NCI-H82 treated with DMSO at 0.1 percent for 48 hours (cell line): ENCODE results near the gene RIBC1.
"Not testable (repeated sequence)": the region's sequence is repeated elsewhere in the genome, so short reads cannot be mapped to it uniquely, and the experiment has no call there.

ENCODE experiments used
- DNase-seq: peaks from one replicate; lab custom pipeline; 2025; ENCODE audit not compliant: unreplicated experiment; lab: John Stamatoyannopoulos, UW

RIBC1 gene

GRCh38 chrX:53422861-53423306 lies at the start of gene RIBC1:
TSS of gene RIBC1 (plus strand) at chrX:53422873. CDS start at chrX:53426277, 3,404 bp downstream.
- no peak for DNase-seq

- no peak for DNase-seq
Observed at GRCh38 chrX:53373307-53373706, 49.4 kb upstream of the RIBC1 start.

- DNase-seq = no peak
Observed at GRCh38 chrX:53374222-53374820, 48.4 kb upstream of the RIBC1 start.

- no peak for DNase-seq
Observed at GRCh38 chrX:53374923-53375322, 47.8 kb upstream of the RIBC1 start.

- DNase-seq = no peak
Observed at GRCh38 chrX:53376888-53377287, 45.8 kb upstream of the RIBC1 start.

- no peak for DNase-seq
Observed at GRCh38 chrX:53377464-53377863, 45.2 kb upstream of the RIBC1 start.

GRCh38 chrX:53379008-53379710 lies 43.5 kb upstream of the RIBC1 start:
- DNase-seq = no peak

GRCh38 chrX:53379747-53380146 lies 42.9 kb upstream of the RIBC1 start:
- DNase-seq = no peak

- DNase-seq = no peak
Observed at GRCh38 chrX:53383376-53384076, 39.1 kb upstream of the RIBC1 start.

GRCh38 chrX:53395605-53396298 lies 26.9 kb upstream of the RIBC1 start:
- DNase-seq = no peak

GRCh38 chrX:53398216-53398615 lies 24.5 kb upstream of the RIBC1 start:
- DNase-seq = no peak

- no peak for DNase-seq
Observed at GRCh38 chrX:53403535-53403934, 19.1 kb upstream of the RIBC1 start.

GRCh38 chrX:53412446-53412845 lies 10.2 kb upstream of the RIBC1 start:
- DNase-seq = no peak

GRCh38 chrX:53420351-53420750 lies 2.3 kb upstream of the RIBC1 start:
- not testable (repeated sequence) for DNase-seq

GRCh38 chrX:53421125-53421524 lies 1.5 kb upstream of the RIBC1 start:
- no peak for DNase-seq

GRCh38 chrX:53421772-53422085 lies 944 bp upstream of the RIBC1 start:
- no peak for DNase-seq

- DNase-seq = peak; percentile 89
Observed at GRCh38 chrX:53422086-53422860, 400 bp upstream of the RIBC1 start, which contains the start of gene SMC1A. TSS of gene SMC1A (minus strand) at chrX:53422654. CDS start at chrX:53422600, 54 bp downstream.

GRCh38 chrX:53429755-53430154 lies 7.1 kb downstream of the RIBC1 start:
- DNase-seq = no peak

- no peak for DNase-seq
Observed at GRCh38 chrX:53430231-53430630, 7.6 kb downstream of the RIBC1 start.

GRCh38 chrX:53433651-53434639 lies 11.3 kb downstream of the RIBC1 start, which contains the start of gene HSD17B10:
TSS of gene HSD17B10 (minus strand) at chrX:53434370. CDS start at chrX:53434345, 25 bp downstream.
- peak; percentile 67 for DNase-seq
